ENCODE results near the gene TTLL11.
A peak's percentile ranks its signal among the peaks of the same experiment; 100 is the strongest.

TTLL11 gene

GRCh38 chr9:122059214-122059954 is 33.7 kb downstream of the TTLL11 start:
- no peak overlapping the region for H3K27ac Mint-ChIP-seq
- no peaks in the 10 kb centered on the region for H3K27me3 Mint-ChIP-seq
- no peaks in the 10 kb centered on the region for H3K9me3 Mint-ChIP-seq (ENCODE audit: low read depth)
- H3K4me1 Mint-ChIP-seq (ENCODE audit: low read depth), result peaks cover 3% of the 10 kb centered on the region
- H3K36me3 Mint-ChIP-seq, result peaks cover 3% of the 10 kb centered on the region
- no peak overlapping the region for H3K4me3 Mint-ChIP-seq

- H3K36me3 Mint-ChIP-seq, result peaks cover 3% of the 10 kb centered on the region
- H3K4me3 Mint-ChIP-seq, result no peak overlapping the region
- H3K27me3 Mint-ChIP-seq, result no peaks in the 10 kb centered on the region
- no peak overlapping the region for H3K27ac Mint-ChIP-seq
- H3K4me1 Mint-ChIP-seq (ENCODE audit: low read depth), result peaks cover 2% of the 10 kb centered on the region
- H3K9me3 Mint-ChIP-seq (ENCODE audit: low read depth), result no peaks in the 10 kb centered on the region
Observed at GRCh38 chr9:122058709-122059108, 34.4 kb downstream of the TTLL11 start.

- Mint-ChIP-seq H3K4me3 (no peak overlapping the region), H3K9me3 (ENCODE audit: low read depth) (no peaks in the 10 kb centered on the region), H3K27ac (no peak overlapping the region), H3K36me3 (peaks cover 3% of the 10 kb centered on the region), H3K27me3 (no peaks in the 10 kb centered on the region), H3K4me1 (ENCODE audit: low read depth) (peaks cover 4% of the 10 kb centered on the region)
Observed at GRCh38 chr9:122058051-122058450, 35.1 kb downstream of the TTLL11 start.

- Mint-ChIP-seq H3K27ac (no peak overlapping the region), H3K4me1 (ENCODE audit: low read depth) (peaks cover 8% of the 10 kb centered on the region), H3K4me3 (no peak overlapping the region), H3K9me3 (ENCODE audit: low read depth) (no peaks in the 10 kb centered on the region), H3K36me3 (peaks cover 7% of the 10 kb centered on the region), H3K27me3 (no peaks in the 10 kb centered on the region)
Observed at GRCh38 chr9:122057211-122057610, 35.9 kb downstream of the TTLL11 start.

- Mint-ChIP-seq H3K36me3 (peaks cover 9% of the 10 kb centered on the region), H3K27me3 (no peaks in the 10 kb centered on the region), H3K4me1 (ENCODE audit: low read depth) (peaks cover 12% of the 10 kb centered on the region), H3K9me3 (ENCODE audit: low read depth) (no peaks in the 10 kb centered on the region), H3K27ac (no peak overlapping the region), H3K4me3 (no peak overlapping the region)
Observed at GRCh38 chr9:122056484-122056883, 36.6 kb downstream of the TTLL11 start.

- Mint-ChIP-seq H3K27me3 (no peaks in the 10 kb centered on the region), H3K4me3 (no peak overlapping the region), H3K27ac (no peak overlapping the region), H3K4me1 (ENCODE audit: low read depth) (peaks cover 17% of the 10 kb centered on the region), H3K9me3 (ENCODE audit: low read depth) (no peaks in the 10 kb centered on the region), H3K36me3 (peaks cover 9% of the 10 kb centered on the region)
Observed at GRCh38 chr9:122055701-122056100, 37.4 kb downstream of the TTLL11 start.

- Mint-ChIP-seq H3K36me3 (peaks cover 9% of the 10 kb centered on the region), H3K4me3 (no peak overlapping the region), H3K27ac (no peak overlapping the region), H3K27me3 (no peaks in the 10 kb centered on the region), H3K9me3 (ENCODE audit: low read depth) (no peaks in the 10 kb centered on the region), H3K4me1 (ENCODE audit: low read depth) (peaks cover 18% of the 10 kb centered on the region)
Observed at GRCh38 chr9:122053567-122054350, 39.3 kb downstream of the TTLL11 start.

- Mint-ChIP-seq H3K36me3 (peaks cover 9% of the 10 kb centered on the region), H3K27ac (no peak overlapping the region), H3K4me3 (no peak overlapping the region), H3K27me3 (no peaks in the 10 kb centered on the region), H3K4me1 (ENCODE audit: low read depth) (peaks cover 18% of the 10 kb centered on the region), H3K9me3 (ENCODE audit: low read depth) (no peaks in the 10 kb centered on the region)
Observed at GRCh38 chr9:122053064-122053463, 40.0 kb downstream of the TTLL11 start.

GRCh38 chr9:122051351-122052321 is 41.5 kb downstream of the TTLL11 start:
- Mint-ChIP-seq H3K4me3 (peak overlapping the region; percentile 1), H3K27ac (peak overlapping the region; percentile 51), H3K27me3 (no peaks in the 10 kb centered on the region), H3K4me1 (ENCODE audit: low read depth) (peaks cover 21% of the 10 kb centered on the region), H3K9me3 (ENCODE audit: low read depth) (no peaks in the 10 kb centered on the region), H3K36me3 (peaks cover 11% of the 10 kb centered on the region)

- Mint-ChIP-seq H3K27me3 (no peaks in the 10 kb centered on the region), H3K4me3 (no peak overlapping the region), H3K27ac (no peak overlapping the region), H3K4me1 (ENCODE audit: low read depth) (peaks cover 21% of the 10 kb centered on the region), H3K9me3 (ENCODE audit: low read depth) (no peaks in the 10 kb centered on the region), H3K36me3 (peaks cover 20% of the 10 kb centered on the region)
Observed at GRCh38 chr9:122050167-122050566, 42.9 kb downstream of the TTLL11 start.

GRCh38 chr9:122042056-122042455 is 51.1 kb downstream of the TTLL11 start:
- no peak overlapping the region for H3K4me3 Mint-ChIP-seq
- H3K9me3 Mint-ChIP-seq (ENCODE audit: low read depth), result no peaks in the 10 kb centered on the region
- H3K27me3 Mint-ChIP-seq, result no peaks in the 10 kb centered on the region
- H3K36me3 Mint-ChIP-seq, result peaks cover 36% of the 10 kb centered on the region
- no peak overlapping the region for H3K27ac Mint-ChIP-seq
- peaks cover 3% of the 10 kb centered on the region for H3K4me1 Mint-ChIP-seq (ENCODE audit: low read depth)

- no peaks in the 10 kb centered on the region for H3K9me3 Mint-ChIP-seq (ENCODE audit: low read depth)
- no peak overlapping the region for H3K27ac Mint-ChIP-seq
- no peaks in the 10 kb centered on the region for H3K27me3 Mint-ChIP-seq
- H3K36me3 Mint-ChIP-seq, result peaks cover 31% of the 10 kb centered on the region
- peaks cover 3% of the 10 kb centered on the region for H3K4me1 Mint-ChIP-seq (ENCODE audit: low read depth)
- no peak overlapping the region for H3K4me3 Mint-ChIP-seq
Observed at GRCh38 chr9:122040561-122041242, 52.4 kb downstream of the TTLL11 start.

GRCh38 chr9:122039234-122039633 is 53.9 kb downstream of the TTLL11 start:
- H3K36me3 Mint-ChIP-seq, result peaks cover 32% of the 10 kb centered on the region
- no peak overlapping the region for H3K4me3 Mint-ChIP-seq
- H3K9me3 Mint-ChIP-seq (ENCODE audit: low read depth), result no peaks in the 10 kb centered on the region
- peaks cover 3% of the 10 kb centered on the region for H3K4me1 Mint-ChIP-seq (ENCODE audit: low read depth)
- H3K27ac Mint-ChIP-seq, result no peak overlapping the region
- H3K27me3 Mint-ChIP-seq, result no peaks in the 10 kb centered on the region

- Mint-ChIP-seq H3K9me3 (ENCODE audit: low read depth) (no peaks in the 10 kb centered on the region), H3K36me3 (peaks cover 24% of the 10 kb centered on the region), H3K4me3 (no peak overlapping the region), H3K27ac (no peak overlapping the region), H3K4me1 (ENCODE audit: low read depth) (peaks cover 3% of the 10 kb centered on the region), H3K27me3 (no peaks in the 10 kb centered on the region)
Observed at GRCh38 chr9:122036988-122037387, 56.1 kb downstream of the TTLL11 start.
